Measurements from ENCODE around the gene ARHGAP22. TPM values are rescaled to one million over a fixed set of nuclear protein-coding genes. Genes with fewer than 3 reads are reported as not detected.
A peak's percentile ranks its signal among the peaks of the same experiment; 100 is the strongest.

Gene ARHGAP22
- total RNA-seq, 1 donor from 2014 or later, result 6.2 TPM

GRCh38 chr10:48498940-48499510 lies 105.8 kb downstream of the ARHGAP22 start:
- DNase-seq (ENCODE audit: low read depth) (no peak), FAIRE-seq (no peak)
- Histone ChIP-seq H3K27me3 (ENCODE audit: insufficient read depth, low read length) (no peaks in the 10 kb centered on the region), H3K4me2 (ENCODE audit: low read length) (no peak overlapping the region), H3K27ac (ENCODE audit: low read depth, low read length) (no peak overlapping the region), H3K4me1 (ENCODE audit: insufficient read depth, low read length) (peaks cover 18% of the 10 kb centered on the region), H3K9me3 (ENCODE audit: insufficient read depth, low read depth, low read length) (no peaks in the 10 kb centered on the region), H3K79me2 (ENCODE audit: insufficient read depth, low read length) (peaks cover 60% of the 10 kb centered on the region), H4K20me1 (ENCODE audit: insufficient read depth, low read length) (peaks cover 54% of the 10 kb centered on the region), H3K4me3 (ENCODE audit: insufficient read depth, low read depth, low read length) (no peak overlapping the region), H3K9ac (ENCODE audit: low read length) (no peak overlapping the region), H2AFZ (ENCODE audit: low read depth, low read length) (no peak overlapping the region), H3K36me3 (ENCODE audit: insufficient read depth, low read length) (peaks cover 2% of the 10 kb centered on the region)
- no peak overlapping the region for H3K4me3 Mint-ChIP-seq (ENCODE audit: unreplicated experiment)
- H3K4me1 Mint-ChIP-seq (ENCODE audit: low read depth, unreplicated experiment), result peaks cover 8% of the 10 kb centered on the region
- no peak for TF ChIP-seq EZH2 (IDR thresholded peaks at IDR 0.05; ENCODE audit: insufficient read depth, low read length)
- TF ChIP-seq, protein P1, sequence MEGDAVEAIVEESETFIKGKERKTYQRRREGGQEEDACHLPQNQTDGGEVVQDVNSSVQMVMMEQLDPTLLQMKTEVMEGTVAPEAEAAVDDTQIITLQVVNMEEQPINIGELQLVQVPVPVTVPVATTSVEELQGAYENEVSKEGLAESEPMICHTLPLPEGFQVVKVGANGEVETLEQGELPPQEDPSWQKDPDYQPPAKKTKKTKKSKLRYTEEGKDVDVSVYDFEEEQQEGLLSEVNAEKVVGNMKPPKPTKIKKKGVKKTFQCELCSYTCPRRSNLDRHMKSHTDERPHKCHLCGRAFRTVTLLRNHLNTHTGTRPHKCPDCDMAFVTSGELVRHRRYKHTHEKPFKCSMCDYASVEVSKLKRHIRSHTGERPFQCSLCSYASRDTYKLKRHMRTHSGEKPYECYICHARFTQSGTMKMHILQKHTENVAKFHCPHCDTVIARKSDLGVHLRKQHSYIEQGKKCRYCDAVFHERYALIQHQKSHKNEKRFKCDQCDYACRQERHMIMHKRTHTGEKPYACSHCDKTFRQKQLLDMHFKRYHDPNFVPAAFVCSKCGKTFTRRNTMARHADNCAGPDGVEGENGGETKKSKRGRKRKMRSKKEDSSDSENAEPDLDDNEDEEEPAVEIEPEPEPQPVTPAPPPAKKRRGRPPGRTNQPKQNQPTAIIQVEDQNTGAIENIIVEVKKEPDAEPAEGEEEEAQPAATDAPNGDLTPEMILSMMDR (IDR thresholded peaks at IDR 0.05; ENCODE audit: insufficient read depth, low read depth, low read length), result no peak
- H3K36me3 Mint-ChIP-seq (ENCODE audit: low read depth, unreplicated experiment), result no peaks in the 10 kb centered on the region
- H3K27me3 Mint-ChIP-seq (ENCODE audit: low read depth, unreplicated experiment), result peaks cover 15% of the 10 kb centered on the region
- no peak overlapping the region for H3K27ac Mint-ChIP-seq (ENCODE audit: unreplicated experiment)
- no peaks in the 10 kb centered on the region for H3K9me3 Mint-ChIP-seq (ENCODE audit: unreplicated experiment)

DNA sequence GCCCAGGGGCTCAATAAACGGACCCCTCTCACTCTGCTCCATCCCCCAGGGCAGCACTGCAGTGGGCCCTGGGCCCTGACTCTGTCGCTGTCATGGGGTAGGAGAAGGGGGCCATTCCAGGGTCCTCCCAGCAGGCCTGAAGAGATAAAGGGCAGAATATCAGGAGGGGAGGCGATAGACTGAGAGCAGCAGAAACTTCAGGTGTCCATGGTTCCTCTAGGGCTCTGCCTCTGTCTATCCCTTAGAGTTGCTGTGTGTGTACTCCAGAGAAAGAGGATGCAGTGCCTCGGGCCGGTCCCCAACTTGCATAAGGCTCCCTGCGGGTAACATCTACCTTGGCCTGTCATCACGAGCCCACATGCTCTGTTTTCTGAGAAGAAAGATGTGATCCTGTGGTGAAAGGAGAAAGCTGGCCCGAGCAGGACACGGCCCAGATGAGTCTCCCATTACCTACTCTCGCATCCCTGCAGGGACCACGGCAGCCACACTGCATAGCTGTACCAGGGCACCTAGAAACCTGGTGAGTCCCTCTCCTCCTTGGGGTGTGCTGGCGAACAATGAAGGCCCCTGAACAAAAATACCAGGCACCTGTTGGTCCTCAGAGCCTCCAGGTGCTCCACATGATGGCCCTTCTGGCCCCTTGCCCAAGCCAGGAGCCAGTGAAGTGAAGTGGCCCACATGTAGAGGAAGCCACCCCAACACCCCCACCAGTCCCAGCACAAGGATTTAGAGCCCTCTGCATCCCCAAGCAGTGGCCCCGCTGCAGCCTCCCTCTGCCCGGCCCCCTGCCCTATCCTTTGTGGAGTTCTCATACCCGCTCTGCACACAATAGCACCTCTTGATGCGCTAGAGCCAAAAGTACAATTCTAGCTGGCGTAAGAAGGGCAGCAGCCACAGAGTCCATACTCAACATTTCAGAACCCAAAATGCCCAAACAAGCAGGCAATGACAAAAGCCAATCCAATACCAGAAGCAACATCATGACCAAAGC lies 106.8 kb downstream of the ARHGAP22 start:
- no peaks in the 10 kb centered on the region for H3K36me3 Mint-ChIP-seq (ENCODE audit: low read depth, unreplicated experiment)
- H3K9me3 Mint-ChIP-seq (ENCODE audit: unreplicated experiment), result no peaks in the 10 kb centered on the region
- peaks cover 50% of the 10 kb centered on the region for H4K20me1 ChIP-seq (ENCODE audit: insufficient read depth, low read length)
- DNase-seq (ENCODE audit: low read depth) (no peak), FAIRE-seq (no peak)
- peaks cover 18% of the 10 kb centered on the region for H3K4me1 ChIP-seq (ENCODE audit: insufficient read depth, low read length)
- H3K36me3 ChIP-seq (ENCODE audit: insufficient read depth, low read length), result peaks cover 2% of the 10 kb centered on the region
- H3K4me1 Mint-ChIP-seq (ENCODE audit: low read depth, unreplicated experiment), result peaks cover 8% of the 10 kb centered on the region
- H3K4me3 Mint-ChIP-seq (ENCODE audit: unreplicated experiment), result no peak overlapping the region
- H3K79me2 ChIP-seq (ENCODE audit: insufficient read depth, low read length), result peaks cover 55% of the 10 kb centered on the region
- no peak overlapping the region for H3K27ac Mint-ChIP-seq (ENCODE audit: unreplicated experiment)
- H3K27ac ChIP-seq (ENCODE audit: low read depth, low read length), result no peak overlapping the region
- H3K27me3 ChIP-seq (ENCODE audit: insufficient read depth, low read length), result no peaks in the 10 kb centered on the region
- peaks cover 14% of the 10 kb centered on the region for H3K27me3 Mint-ChIP-seq (ENCODE audit: low read depth, unreplicated experiment)
- H3K9ac ChIP-seq (ENCODE audit: low read length), result no peak overlapping the region
- peak overlapping the region; percentile 65 for H3K4me2 ChIP-seq (ENCODE audit: low read length)
- TF ChIP-seq EZH2 (IDR thresholded peaks at IDR 0.05; ENCODE audit: insufficient read depth, low read length), result no peak
- TF ChIP-seq, protein P1 (IDR thresholded peaks at IDR 0.05; ENCODE audit: insufficient read depth, low read depth, low read length), result no peak
- H2AFZ ChIP-seq (ENCODE audit: low read depth, low read length), result no peak overlapping the region
- no peak overlapping the region for H3K4me3 ChIP-seq (ENCODE audit: insufficient read depth, low read depth, low read length)
- no peaks in the 10 kb centered on the region for H3K9me3 ChIP-seq (ENCODE audit: insufficient read depth, low read depth, low read length)

Data from astrocyte (in vitro differentiated cells and primary cell).